Measurements from ENCODE around the gene HSFX2.
A peak's percentile ranks its signal among the peaks of the same experiment; 100 is the strongest.

The HSFX2 gene

GRCh38 chrX:149572743-149573142 lies 22.4 kb downstream of the HSFX2 start:
- no peak for TF ChIP-seq CTCF (IDR thresholded peaks at IDR 0.05; ENCODE audit: low read length, missing control alignments)
- H3K4me3 ChIP-seq (replicated peaks; ENCODE audit: low read depth, low read length) = no peak overlapping the region
- DNase-seq (ENCODE audit: low read depth) = no peak

GRCh38 chrX:149571770-149572169 lies 23.3 kb downstream of the HSFX2 start:
- DNase-seq (ENCODE audit: low read depth) = no peak
- TF ChIP-seq CTCF (IDR thresholded peaks at IDR 0.05; ENCODE audit: low read length, missing control alignments) = no peak
- H3K4me3 ChIP-seq (replicated peaks; ENCODE audit: low read depth, low read length) = no peak overlapping the region

GRCh38 chrX:149570668-149571067 lies 24.4 kb downstream of the HSFX2 start:
- H3K4me3 ChIP-seq (replicated peaks; ENCODE audit: low read depth, low read length) = no peak overlapping the region
- no peak for TF ChIP-seq CTCF (IDR thresholded peaks at IDR 0.05; ENCODE audit: low read length, missing control alignments)
- peak; percentile 60 for DNase-seq (ENCODE audit: low read depth)

- TF ChIP-seq CTCF (IDR thresholded peaks at IDR 0.05; ENCODE audit: low read length, missing control alignments) = no peak
- DNase-seq (ENCODE audit: low read depth) = no peak
- no peak overlapping the region for H3K4me3 ChIP-seq (replicated peaks; ENCODE audit: low read depth, low read length)
Measured at GRCh38 chrX:149569770-149570169, 25.3 kb downstream of the HSFX2 start.

- no peak overlapping the region for H3K4me3 ChIP-seq (replicated peaks; ENCODE audit: low read depth, low read length)
- TF ChIP-seq CTCF (IDR thresholded peaks at IDR 0.05; ENCODE audit: low read length, missing control alignments) = no peak
- DNase-seq (ENCODE audit: low read depth) = no peak
Measured at GRCh38 chrX:149568701-149569296, 26.3 kb downstream of the HSFX2 start.

GRCh38 chrX:149567621-149568417 lies 27.3 kb downstream of the HSFX2 start:
- no peak overlapping the region for H3K4me3 ChIP-seq (replicated peaks; ENCODE audit: low read depth, low read length)
- no peak for TF ChIP-seq CTCF (IDR thresholded peaks at IDR 0.05; ENCODE audit: low read length, missing control alignments)
- no peak for DNase-seq (ENCODE audit: low read depth)
